T follicular helper cell (primary cell): ENCODE data around the gene NECAB3.
"Not testable (repeated sequence)": the region's sequence is repeated elsewhere in the genome, so short reads cannot be mapped to it uniquely, and the experiment has no call there.

Experiments used
- DNase-seq: peaks from one replicate; pipeline ENCODE4 v3.0.0-alpha.2; 2020; ENCODE audit warnings: low read depth

NECAB3 gene

GRCh38 chr20:33650111-33650752, 24.0 kb downstream of the NECAB3 start:
- DNase-seq: no peak

- no peak for DNase-seq
These were observed 25.0 kb downstream of the NECAB3 start for GRCh38 chr20:33649201-33649681.

- DNase-seq: no peak
These were observed 25.7 kb downstream of the NECAB3 start for GRCh38 chr20:33648396-33649004.

- DNase-seq: no peak
These were observed 26.4 kb downstream of the NECAB3 start for GRCh38 chr20:33647603-33648395.

- DNase-seq: not testable (repeated sequence)
These were observed 27.1 kb downstream of the NECAB3 start for GRCh38 chr20:33646959-33647602.

GRCh38 chr20:33646191-33646590, 28.0 kb downstream of the NECAB3 start:
- no peak for DNase-seq

DNA sequence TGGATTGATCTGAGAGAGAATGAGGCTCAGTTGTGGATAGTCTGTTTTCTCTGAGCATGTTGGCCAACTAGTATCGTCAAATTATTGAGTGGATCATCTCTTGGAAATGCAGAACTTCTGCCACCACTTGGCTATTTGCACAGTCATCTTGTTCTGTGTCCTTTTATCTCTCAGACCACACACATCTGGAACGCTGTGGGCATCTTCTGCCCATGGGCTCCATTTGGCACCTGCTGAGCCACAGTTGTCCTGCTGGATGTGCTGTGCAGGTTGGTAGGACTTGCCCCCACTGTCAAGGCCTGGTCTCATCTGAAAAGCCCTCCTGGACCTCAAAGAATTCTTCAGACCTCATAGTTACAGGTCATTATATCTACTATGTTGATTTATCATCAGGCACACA, 28.8 kb downstream of the NECAB3 start:
- no peak for DNase-seq

- no peak for DNase-seq
These were observed 29.2 kb downstream of the NECAB3 start for GRCh38 chr20:33645072-33645358.

GRCh38 chr20:33644313-33645071, 29.7 kb downstream of the NECAB3 start:
- DNase-seq: no peak

DNA sequence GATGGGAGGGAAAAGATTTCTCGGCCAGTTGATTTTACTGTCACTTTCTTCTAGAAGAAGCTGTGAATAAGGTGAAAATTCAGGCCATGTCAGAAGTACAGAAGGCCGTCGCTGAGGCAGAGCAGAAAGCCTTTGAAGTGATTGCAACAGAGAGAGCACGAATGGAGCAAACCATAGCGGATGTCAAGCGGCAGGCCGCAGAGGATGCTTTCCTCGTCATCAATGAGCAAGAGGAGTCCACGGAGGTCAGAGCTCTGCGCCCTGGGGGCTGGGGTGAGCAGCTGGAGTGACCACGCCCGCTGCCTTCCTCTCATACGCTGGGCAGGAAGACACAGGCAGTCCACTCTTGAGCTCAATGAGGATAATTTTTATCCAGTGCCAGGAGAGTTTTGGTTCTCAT, 33.9 kb downstream of the NECAB3 start:
- no peak for DNase-seq

GRCh38 chr20:33636776-33637175, 37.5 kb downstream of the NECAB3 start:
- DNase-seq: no peak

DNA sequence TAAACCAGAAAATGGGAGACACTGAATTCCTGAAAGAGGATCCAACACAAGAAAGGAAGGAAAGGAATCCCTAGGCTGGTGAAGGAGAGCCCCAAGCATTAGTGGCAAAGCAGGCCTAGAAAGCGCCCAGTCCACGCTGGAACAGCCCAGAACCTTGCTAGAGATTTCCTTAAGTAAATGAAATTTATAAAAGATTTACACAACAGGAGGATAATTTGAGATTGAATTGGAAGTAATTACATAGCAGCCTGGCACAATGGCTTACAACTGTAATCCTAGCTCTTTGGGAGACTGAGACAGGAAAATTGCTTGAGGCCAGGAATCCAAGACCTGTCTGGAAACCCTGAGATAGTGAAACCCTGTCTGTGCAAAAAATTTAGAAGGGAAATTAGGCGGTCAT, 38.9 kb downstream of the NECAB3 start:
- DNase-seq: no peak

DNA sequence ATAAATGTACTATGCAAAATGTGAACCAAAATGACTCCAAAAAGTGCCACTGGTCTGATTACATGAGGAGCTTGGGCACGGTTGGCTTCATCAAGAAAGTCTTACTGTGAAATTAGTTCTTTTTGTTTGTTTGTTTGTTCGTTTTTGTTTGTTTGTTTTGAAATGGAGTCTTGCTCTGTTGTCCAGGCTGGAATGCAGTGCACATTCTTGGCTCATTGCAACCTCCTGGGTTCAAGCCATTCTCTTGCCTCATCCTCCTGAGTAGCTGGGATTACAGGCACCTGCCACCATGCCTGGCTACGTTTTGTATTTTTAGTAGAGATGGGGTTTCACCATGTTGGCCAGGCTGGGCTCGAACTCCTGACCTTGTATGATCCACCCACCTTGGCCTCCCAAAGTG, 42.3 kb downstream of the NECAB3 start:
- not testable (repeated sequence) for DNase-seq

DNA sequence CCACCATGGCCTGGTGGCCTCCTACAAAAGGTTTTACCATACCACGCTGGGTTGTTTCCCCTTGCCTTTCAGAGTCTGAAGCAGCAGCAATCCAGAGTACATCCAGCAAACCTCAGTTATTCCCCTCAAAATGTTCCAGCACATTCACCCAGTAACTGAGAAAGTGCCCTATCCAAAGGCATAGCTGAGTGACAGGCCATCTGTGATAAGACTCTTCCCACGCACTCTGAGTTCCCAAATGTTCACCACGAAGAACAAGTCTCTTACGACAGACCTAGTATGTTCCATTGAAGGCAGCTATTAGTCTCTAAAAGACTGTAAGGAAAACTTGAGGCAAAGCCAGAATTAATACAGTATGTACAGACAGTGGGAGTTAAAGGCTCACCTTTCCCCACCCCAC, 43.7 kb downstream of the NECAB3 start:
- no peak for DNase-seq

GRCh38 chr20:33629979-33630378, 44.2 kb downstream of the NECAB3 start:
- DNase-seq: no peak

DNA sequence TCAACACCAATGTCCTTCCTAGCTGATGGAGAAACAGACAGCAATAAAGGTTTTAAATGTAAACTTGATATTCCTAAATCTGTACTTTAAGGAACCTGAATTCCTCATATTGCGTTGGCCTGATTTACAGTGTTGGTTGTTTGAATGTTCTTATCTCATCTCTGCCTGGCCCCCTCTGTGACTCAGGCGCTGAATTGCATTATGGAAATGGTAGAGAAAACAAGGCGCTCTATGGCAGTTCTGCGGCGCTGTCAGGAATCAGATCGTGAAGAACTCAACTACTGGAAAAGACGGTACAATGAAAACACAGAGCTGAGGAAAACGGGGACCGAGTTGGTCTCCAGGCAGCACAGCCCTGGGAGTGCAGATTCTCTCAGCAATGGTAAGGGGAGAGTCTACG, 44.7 kb downstream of the NECAB3 start:
- DNase-seq: no peak

DNA sequence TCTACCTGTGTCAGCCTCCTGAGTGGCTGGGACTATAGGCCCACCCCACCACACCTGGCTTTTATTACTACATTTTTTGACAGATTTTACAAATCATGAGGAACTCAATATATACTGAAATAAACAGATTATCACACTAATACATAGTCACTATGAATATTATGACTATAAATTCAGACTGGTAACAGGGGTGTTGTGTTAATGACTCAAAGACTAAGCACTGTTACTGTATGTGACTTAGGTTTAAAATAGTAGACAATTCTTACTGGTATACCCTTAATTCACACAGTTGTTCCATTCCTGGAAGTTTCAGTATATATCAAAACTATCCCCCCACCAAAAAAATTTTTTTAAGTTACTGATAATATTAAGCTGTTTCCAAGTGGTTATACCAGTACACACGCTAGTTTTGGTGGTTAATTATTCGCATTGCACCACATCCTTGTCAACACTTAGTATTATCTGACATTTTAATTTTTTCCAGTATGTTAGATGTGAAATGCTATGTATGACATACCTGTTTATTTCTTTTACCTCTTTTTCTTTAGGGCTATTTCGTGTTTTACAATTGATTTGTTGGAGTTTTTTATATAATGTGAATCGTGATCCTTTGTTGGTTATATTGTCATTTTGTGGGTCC, 46.5 kb downstream of the NECAB3 start:
- DNase-seq: no peak

GRCh38 chr20:33626190-33626589, 48.0 kb downstream of the NECAB3 start:
- DNase-seq: no peak

GRCh38 chr20:33624399-33624798, 49.8 kb downstream of the NECAB3 start:
- no peak for DNase-seq

GRCh38 chr20:33622705-33623365, 51.4 kb downstream of the NECAB3 start:
- no peak for DNase-seq
